Astrocyte of the hippocampus (primary cell): ENCODE results near the gene MARVELD1.
"Not testable (repeated sequence)": the region's sequence is repeated elsewhere in the genome, so short reads cannot be mapped to it uniquely, and the experiment has no call there.

Experiments used
- DNase-seq: peaks from one replicate; pipeline ENCODE4 v3.0.0; 2011; ENCODE audit warnings: low read depth, low spot score

Gene MARVELD1

DNA sequence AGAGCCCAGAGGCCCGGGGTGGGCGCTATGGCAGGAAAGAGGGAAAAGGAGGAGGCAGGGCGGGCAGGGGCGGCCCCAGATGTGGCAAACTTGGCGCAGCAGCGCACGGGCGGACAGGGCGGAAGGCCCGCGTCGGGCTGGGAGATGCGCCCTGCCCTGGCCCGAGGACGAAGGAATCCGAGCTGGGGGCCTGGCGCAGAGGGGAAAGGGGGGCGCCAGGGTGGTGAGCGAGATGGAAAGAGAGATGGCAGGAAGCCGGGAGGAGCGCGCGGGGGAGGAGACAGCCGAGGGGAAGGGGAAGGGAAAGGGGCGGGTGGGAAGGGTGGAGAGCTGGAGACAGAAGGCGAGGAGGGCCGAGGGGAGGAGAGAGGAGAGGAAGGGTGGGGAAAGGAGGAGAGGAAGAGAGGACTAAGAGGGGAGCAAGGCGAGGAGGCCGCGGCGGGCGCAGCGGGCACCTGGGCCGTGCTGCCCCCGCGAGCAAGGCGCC lies at the start of gene MARVELD1:
MARVELD1 (plus strand) TSS at position 392 of the 487 bp plus-strand sequence. CDS start 147 bp downstream, outside the sequence.
- DNase-seq: peak; percentile 89

DNA sequence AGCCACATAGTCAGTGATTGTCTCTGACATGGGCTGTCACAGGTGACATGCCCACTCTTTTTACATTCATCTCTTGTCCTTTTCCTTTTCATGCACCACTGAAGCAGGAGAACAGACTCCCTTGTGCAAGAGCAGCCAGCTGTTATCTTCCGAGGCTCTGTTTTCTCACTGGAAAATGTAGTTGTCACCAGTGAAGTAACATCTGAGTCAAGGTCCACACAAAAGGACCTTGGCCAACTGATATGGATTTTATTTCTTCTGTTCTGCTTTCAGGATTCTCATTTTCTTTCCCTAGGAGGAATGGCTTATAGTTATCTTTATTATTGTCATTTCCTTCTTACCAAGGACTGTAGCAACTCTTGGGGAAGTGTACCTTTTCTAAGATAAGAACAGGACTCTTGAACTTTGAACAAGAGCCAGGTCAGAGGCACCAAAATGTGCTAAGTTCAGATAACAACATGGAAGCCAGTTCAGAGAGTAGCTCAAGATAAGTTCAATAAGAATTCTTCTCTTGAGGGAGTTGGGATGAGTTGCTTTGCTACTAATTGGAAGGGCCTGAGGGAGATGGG lies 49.2 kb upstream of the MARVELD1 start:
- DNase-seq: no peak

DNA sequence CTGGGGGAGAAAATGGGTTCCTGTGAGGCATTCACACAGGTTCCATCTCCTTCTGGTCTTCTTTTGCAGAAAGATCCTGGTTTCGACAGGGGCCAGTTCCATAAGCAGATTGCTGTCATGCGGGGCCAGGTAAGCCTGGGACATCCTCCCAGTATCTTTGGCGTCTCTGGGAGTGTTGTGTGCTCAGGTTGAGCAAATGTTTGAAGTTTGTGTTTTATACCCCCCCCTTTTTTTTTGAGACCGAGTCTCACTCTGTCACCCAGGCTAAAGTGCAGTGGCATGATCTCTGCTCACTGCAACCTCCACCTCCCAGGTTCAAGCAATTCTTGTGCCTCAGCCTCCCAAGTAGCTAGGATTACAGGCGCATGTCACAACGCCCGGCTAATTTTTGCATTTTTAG lies 46.5 kb upstream of the MARVELD1 start:
- no peak for DNase-seq

- no peak for DNase-seq
Measured at GRCh38 chr10:97667463-97667862, 46.1 kb upstream of the MARVELD1 start.

DNA sequence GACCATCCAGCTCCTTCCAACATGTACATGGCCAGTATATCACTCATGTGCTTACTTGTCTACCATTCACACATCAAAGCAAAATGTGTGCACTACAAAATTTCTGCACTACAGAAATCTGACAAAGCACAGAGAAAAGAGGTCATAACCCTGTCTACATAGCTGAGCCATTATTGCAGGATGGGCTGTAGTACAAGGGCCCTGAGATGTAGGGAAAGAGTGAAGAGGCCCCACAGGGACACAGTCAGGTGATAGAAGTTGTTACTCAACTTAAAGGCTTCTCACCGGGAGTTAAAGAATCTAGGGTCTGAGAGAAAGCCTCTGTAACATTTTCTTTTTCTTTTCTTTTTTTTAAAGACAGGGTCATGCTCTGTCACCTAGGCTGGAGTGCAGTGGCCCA lies 44.0 kb upstream of the MARVELD1 start:
- no peak for DNase-seq

GRCh38 chr10:97673736-97674525 lies 39.6 kb upstream of the MARVELD1 start:
- peak; percentile 66 for DNase-seq

GRCh38 chr10:97675222-97675621 lies 38.3 kb upstream of the MARVELD1 start:
- no peak for DNase-seq

DNA sequence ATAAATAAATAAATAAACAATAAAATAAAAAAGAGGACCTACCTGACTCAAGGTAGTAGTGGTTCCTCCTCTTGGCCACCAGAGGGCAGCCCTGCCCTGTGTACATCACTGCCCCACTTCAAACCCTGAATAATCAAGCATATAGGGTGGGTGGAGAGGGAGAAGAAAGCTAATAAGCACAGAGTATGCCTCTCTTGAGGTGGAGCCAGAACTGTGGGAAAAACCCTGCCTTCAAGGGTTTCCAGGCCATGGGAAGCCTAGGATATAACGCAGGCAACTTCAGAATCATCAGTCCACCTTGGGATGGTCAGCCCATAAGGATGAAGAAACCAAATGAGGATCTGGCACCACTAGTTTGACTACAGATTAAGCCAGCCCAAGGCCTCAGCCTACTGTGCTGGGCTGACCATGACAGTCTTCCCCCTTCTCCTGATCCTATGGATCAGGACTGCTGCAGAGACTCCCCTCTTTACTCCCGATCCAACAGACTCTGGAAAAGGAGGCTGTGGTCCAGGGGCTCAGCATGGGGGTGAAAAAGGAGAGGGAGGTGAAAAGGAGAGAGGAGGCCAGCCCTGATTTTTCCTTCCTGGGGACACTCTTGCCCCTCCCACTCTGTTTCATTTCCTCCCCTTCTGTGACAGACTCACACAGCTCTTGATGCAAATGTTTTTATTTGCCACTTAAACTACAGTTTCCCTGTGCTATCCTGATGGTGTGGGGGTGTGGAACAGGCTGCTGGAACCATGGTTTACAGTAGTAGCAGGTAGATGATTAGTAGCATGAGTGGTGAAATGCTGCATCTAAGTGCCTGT lies 36.6 kb upstream of the MARVELD1 start:
- DNase-seq: peak; percentile 72

DNA sequence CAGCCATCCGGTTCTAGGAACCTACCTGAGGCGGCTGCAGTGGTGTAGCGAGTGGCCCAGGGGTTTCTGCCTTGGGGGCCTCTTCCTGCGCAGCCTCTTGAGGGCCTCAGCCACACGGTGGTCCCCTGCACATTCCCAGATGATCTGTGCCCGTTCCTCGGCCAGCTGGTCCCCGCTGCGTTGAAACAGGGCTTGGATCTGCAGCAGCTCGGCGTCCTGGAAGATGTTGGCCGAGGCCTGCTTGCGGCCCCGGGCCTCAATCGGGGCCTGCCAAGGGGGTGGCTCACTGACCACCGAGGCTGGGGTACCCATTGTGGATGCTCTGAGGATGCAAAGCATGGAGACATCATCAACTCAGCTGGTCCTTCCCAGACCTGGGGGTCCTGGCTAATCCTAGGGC lies 33.9 kb upstream of the MARVELD1 start:
- no peak for DNase-seq

GRCh38 chr10:97682042-97682441 lies 31.5 kb upstream of the MARVELD1 start:
- no peak for DNase-seq

DNA sequence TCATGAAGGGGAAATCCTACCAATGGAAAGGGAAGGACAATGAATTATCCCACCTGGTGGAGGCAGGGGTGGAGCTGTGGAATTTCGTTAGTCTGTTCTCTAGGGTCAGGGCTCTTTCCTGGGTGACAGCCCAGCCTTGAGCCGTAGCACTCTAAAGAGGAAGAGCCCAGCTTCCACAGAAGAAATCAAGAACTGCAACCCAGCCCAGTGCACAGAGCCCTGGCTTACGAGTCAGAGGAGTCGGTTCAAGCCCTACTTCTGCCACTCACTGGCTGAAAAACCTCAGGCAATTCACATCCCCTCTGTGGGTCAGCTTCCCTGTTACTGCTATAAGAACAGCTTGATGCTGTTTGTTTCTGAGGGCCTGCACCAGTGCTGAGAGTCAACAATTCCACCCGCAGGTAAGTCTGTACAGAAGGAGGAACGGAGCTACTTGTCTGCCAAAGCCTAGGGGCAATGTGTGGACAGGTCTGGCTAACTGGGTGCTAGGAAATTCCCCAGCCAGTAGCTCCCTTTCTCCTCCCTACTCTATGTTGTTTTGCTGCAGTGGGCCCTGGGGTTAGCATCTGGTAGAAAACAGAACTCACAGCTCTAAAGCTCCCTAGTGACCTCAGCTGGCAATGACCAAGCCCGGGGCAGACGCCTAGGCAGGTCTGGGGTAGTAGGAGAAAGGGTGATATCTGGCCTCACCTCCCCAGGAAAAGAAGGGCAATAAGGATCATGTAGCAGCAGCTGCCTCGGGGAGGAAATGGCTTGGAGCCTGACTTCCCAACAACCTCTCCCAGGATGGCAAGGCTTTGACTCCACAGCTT lies 29.8 kb upstream of the MARVELD1 start:
- DNase-seq: peak; percentile 24

GRCh38 chr10:97684368-97684713 lies 29.2 kb upstream of the MARVELD1 start:
- DNase-seq: not testable (repeated sequence)

DNA sequence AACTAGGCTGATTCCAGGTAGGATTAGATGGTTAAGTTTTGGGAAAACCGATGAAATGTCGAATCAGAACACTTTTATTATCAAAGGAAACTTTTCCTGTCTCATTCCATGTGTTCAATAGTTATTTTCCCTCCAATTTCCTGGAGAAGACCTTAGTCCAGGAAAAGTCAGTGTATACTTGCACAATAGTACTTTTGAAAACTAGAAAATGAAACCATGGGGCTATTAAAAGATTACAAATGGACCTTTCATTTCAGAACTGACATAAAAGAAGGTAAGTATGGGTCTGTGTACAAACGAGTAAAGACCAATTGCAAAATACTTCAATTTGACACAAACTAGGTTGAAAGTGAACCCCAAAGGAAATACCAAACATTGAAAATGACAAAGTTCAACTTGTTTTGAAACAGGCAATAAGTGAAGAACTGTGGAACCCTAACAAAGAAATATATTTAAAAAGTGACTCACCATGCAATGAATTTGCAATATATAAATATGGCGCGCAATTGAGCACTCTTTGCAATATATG lies 28.6 kb upstream of the MARVELD1 start:
- no peak for DNase-seq

- no peak for DNase-seq
Measured at GRCh38 chr10:97685395-97685958, 28.1 kb upstream of the MARVELD1 start.

DNA sequence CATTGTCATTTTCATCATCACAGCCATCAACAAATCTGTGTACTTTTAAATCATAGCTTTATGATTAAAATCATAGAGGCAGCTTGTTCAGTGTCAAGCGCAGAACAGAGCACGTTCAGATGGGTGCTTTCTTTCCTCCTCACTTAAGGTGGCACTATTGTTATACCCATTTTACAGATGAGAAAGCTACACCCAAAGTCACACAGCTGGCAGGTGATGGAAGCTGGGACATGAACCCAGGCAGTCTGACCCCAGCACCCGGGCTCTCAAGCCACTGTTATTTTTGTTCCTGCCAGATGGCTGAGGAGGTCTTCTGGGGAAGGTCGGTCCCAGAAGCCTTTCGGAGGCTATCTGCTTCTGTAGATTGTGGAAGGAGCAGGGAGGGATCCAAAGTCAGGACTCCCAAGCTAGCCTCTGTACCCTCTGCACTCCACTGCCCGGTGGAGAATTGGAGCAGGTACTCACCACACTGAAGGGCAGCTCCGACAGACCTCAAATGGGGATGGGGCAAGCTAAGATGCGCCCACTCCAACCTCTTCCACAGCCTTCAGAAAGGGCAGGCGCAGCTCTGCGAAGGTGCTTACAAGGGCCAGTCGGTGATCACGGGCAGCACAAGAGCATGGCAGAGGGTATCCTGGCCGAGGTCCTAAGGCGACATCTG lies 27.1 kb upstream of the MARVELD1 start:
- no peak for DNase-seq

GRCh38 chr10:97686962-97687784 lies 26.4 kb upstream of the MARVELD1 start, which contains the start of gene AVPI1:
Gene AVPI1, minus strand, starts transcription at chr10:97687241. Its CDS starts 7,336 bp downstream, at chr10:97679905.
- DNase-seq: peak; percentile 99

GRCh38 chr10:97687785-97688781 lies 25.4 kb upstream of the MARVELD1 start:
- peak; percentile 32 for DNase-seq

GRCh38 chr10:97689559-97690020 lies 23.9 kb upstream of the MARVELD1 start:
- peak; percentile 83 for DNase-seq
